Kidney epithelial cell (primary cell): Measurements from ENCODE around the gene GAA. TPM values are rescaled to one million over a fixed set of nuclear protein-coding genes. Genes with fewer than 3 reads are reported as not detected.

Experiments used
- DNase-seq: peaks from one replicate; pipeline ENCODE4 v3.0.0-alpha.2; 2010; ENCODE audit warnings: low read depth
- H3K27me3 ChIP-seq: 2 replicates; pipeline ENCODE4 v1.6.0; 2011; ENCODE audit warnings: low read length; ENCODE audit not compliant: control insufficient read depth, insufficient read depth
- H3K36me3 ChIP-seq: 2 replicates; pipeline ENCODE4 v1.5.1; 2011; ENCODE audit warnings: low read length; ENCODE audit not compliant: control insufficient read depth, insufficient read depth
- H3K4me3 ChIP-seq: 2 replicates; pipeline ENCODE4 v1.5.1; 2011; ENCODE audit warnings: low read depth, mild to moderate bottlenecking, control low read depth, low read length
- total RNA-seq: library from RNA; depleted of rRNA; stranded (reverse); fragments of >200 nt; gene quantifications from 2 replicates; pipeline ENCODE4 v1.2.3, GENCODE V29; 2015
- TF ChIP-seq, protein P1 (sequence below): IDR thresholded peaks from 2 replicates; pipeline ENCODE4 v1.5.1; 2011; ENCODE audit warnings: mild to moderate bottlenecking, moderate library complexity, low read length, control low read depth, inconsistent platforms; ENCODE audit not compliant: insufficient read depth, poor library complexity, severe bottlenecking

The GAA gene
- total RNA-seq, 1 donor from 2014 or later: 60.9 TPM

GRCh38 chr17:80132906-80133625 lies 31.7 kb downstream of the GAA start:
- H3K4me3 ChIP-seq: no peak overlapping the region
- H3K27me3 ChIP-seq: no peaks in the 10 kb centered on the region
- no peak for DNase-seq
- TF ChIP-seq, protein P1, sequence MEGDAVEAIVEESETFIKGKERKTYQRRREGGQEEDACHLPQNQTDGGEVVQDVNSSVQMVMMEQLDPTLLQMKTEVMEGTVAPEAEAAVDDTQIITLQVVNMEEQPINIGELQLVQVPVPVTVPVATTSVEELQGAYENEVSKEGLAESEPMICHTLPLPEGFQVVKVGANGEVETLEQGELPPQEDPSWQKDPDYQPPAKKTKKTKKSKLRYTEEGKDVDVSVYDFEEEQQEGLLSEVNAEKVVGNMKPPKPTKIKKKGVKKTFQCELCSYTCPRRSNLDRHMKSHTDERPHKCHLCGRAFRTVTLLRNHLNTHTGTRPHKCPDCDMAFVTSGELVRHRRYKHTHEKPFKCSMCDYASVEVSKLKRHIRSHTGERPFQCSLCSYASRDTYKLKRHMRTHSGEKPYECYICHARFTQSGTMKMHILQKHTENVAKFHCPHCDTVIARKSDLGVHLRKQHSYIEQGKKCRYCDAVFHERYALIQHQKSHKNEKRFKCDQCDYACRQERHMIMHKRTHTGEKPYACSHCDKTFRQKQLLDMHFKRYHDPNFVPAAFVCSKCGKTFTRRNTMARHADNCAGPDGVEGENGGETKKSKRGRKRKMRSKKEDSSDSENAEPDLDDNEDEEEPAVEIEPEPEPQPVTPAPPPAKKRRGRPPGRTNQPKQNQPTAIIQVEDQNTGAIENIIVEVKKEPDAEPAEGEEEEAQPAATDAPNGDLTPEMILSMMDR: no peak
- peaks cover 1% of the 10 kb centered on the region for H3K36me3 ChIP-seq

DNA sequence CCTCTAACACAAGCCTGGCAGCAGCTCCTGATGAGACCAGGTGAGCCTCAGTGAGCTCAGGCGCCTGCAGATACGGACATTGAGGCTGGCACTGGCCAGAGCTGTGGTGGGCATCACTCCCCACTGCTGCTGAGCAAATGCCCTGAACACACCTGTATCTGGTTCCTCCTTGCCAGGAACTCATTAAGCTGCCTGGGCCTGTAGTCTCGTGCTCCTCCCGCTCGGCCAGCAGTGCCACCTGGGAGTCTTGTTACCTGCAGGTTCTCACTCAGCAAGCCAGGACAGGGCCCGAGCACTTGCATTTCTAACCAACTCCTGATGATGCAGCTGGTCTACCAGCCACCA lies 32.2 kb downstream of the GAA start:
- TF ChIP-seq, protein P1: no peak
- Histone ChIP-seq H3K4me3 (no peak overlapping the region), H3K36me3 (peaks cover 1% of the 10 kb centered on the region), H3K27me3 (no peaks in the 10 kb centered on the region)
- no peak for DNase-seq

DNA sequence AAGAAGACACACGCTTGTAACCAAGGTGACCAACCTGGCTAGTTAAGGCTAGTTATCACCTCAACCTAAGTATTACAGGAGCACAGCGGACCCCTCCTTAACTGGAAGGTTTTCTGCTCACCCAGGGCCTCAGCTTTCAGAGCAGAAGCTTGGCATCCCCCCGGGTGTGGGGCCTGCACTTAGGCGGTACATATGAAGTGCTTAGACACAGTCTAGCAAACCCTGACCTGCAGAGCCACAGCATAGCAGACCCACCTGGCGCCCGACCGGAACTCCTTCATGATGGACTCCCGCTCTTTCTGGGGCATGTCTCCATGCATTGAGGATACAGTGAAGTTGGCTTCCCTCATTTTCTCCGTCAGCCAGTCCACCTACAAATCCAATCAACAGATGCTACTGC lies 35.8 kb downstream of the GAA start:
- TF ChIP-seq, protein P1: no peak
- no peak for DNase-seq
- Histone ChIP-seq H3K36me3 (peaks cover 6% of the 10 kb centered on the region), H3K4me3 (no peak overlapping the region), H3K27me3 (no peaks in the 10 kb centered on the region)

DNA sequence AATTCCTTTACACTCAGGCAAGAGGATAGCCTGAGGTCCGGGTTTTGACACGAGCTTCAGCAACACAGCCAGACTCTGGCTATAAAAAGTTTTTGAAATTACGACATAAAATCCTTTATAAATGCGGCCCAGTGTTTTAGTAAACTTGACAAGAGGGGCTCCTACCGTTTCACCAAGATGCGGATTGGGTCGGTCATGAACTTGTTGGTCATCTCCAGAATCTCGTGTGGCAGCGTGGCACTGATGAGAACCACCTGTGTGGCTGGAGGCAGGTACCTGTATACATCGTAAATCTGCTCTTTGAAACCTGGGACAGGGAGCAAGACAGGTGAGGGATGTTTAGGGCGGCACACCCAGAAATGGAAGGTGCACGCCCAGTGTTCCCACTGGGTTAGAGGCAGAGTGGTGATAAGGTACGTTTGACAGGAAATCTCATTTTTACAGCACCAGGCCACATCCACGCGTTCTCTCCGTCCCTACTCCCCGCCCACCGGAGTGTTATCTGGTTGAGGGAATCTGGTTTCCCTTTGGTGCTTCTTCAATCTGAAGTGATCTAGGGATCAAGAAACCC lies 37.6 kb downstream of the GAA start:
- Histone ChIP-seq H3K4me3 (no peak overlapping the region), H3K36me3 (peaks cover 6% of the 10 kb centered on the region), H3K27me3 (no peaks in the 10 kb centered on the region)
- DNase-seq: no peak
- TF ChIP-seq, protein P1: no peak

DNA sequence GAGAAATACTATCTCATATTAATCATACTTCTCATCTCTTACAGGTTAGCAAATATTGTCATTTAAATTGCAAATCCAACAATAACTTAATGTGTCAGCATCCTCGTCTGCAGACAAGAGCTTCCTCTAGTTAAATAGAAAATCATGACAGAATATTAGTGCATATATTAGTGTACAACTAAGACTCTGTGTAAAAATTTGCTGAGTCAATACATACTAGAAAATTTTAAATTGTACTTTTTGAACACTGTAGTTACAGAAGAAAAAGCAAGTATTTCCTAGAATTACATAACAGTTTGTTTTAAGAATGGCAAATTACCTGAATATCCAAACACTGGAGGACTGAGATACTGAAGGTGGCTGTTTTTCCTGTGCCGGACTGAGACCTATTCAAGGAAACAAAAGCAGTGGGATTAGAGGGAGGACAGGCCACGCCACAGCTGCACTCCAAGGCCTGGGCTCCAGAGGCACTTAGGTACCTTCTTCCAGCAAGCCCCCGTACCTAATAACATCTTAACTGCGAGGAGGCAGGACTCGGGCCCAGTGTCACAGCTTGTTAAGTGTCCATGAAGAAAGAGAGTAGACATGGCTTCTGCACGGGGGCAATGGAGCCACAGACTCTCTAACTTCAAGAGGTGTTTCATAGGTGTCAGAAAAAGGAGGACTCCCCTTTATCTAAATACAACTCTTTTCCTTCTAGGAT lies 40.2 kb downstream of the GAA start:
- DNase-seq: no peak
- Histone ChIP-seq H3K27me3 (no peaks in the 10 kb centered on the region), H3K4me3 (no peak overlapping the region), H3K36me3 (peaks cover 6% of the 10 kb centered on the region)
- TF ChIP-seq, protein P1: no peak
